Measurements from ENCODE around the gene C21orf58.

DNA sequence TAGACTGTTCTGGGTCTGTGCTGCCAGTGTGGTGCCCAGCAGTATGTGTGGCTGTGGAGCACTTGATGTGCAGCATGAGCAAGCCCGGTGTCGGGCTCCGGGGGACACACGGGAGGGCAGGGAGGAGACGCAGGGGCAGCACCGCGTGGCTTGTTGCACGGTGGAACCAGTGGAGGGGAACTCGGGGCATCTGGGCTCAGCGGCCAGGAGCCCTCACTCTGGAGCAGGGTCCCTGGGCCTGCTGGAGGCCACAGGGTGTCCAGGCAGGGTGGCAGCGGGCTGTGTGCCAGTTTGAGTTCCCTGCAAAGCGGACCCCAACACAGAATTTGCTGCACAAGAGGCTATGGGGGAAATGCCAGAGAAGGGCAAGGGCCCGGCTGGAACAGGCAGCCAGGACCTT, 30.8 kb upstream of the C21orf58 start:
- TF ChIP-seq POLR2AphosphoS5 (IDR thresholded peaks at IDR 0.05) (no peak), POLR2A (IDR thresholded peaks at IDR 0.05) (no peak)

All from upper lobe of left lung (tissue), 4 donors.